Stimulated activated memory B cell treated with anti-CD40 and anti-IgM and Interleukin-4, amounts not matched to agents 10 μg/mL and 1 μg/mL and 100 μg/mL, for 72 hours (primary cell): Measurements from ENCODE around the gene B4GALT2.

Experiments used
- ATAC-seq: fragments of 150-1000 bp; cut with Tn5 transposase; 2 replicates; pipeline ENCODE4 v1.10.0; 2021
- H3K27ac Mint-ChIP-seq: one replicate; pipeline ENCODE4 v1.8.0; 2022; ENCODE audit warnings: mild to moderate bottlenecking, mixed read lengths
- H3K27me3 Mint-ChIP-seq: one replicate; pipeline ENCODE4 v1.8.0; 2022; ENCODE audit warnings: mixed read lengths
- H3K36me3 Mint-ChIP-seq: one replicate; pipeline ENCODE4 v1.8.0; 2022; ENCODE audit warnings: mixed read lengths
- H3K4me1 Mint-ChIP-seq: one replicate; pipeline ENCODE4 v1.8.0; 2022; ENCODE audit warnings: mixed read lengths
- H3K4me3 Mint-ChIP-seq: one replicate; pipeline ENCODE4 v1.8.0; 2022; ENCODE audit warnings: mild to moderate bottlenecking, moderate library complexity, mixed read lengths
- H3K9me3 Mint-ChIP-seq: one replicate; pipeline ENCODE4 v1.8.0; 2022; ENCODE audit warnings: mixed read lengths

Gene B4GALT2

DNA sequence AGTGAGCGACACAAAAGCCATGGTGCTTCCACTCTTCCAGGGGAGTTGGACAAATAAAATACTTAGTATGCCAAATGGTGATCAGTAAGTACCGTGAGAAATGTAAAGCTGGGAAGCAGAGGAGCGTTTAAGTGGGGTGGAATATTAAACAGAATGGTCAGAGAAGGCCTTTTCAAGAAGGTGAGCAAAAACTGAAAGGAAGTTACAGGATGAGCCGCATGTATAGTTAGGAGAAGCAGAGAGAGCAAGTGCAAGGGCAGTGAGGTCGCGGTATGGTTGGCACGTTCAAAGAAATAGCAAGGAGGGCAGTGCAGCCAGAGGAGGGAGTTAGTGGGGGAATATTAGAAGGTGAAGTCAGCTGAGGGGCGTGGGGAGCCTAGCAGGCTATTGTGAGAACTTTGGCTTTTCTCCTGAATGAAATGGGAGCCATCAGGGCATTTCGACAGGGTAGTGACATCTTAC lies 5.0 kb upstream of the B4GALT2 start:
- Mint-ChIP-seq H3K27me3 (no peaks in the 10 kb centered on the region), H3K27ac (peak overlapping the region; percentile 95), H3K9me3 (no peaks in the 10 kb centered on the region), H3K4me1 (peaks cover 73% of the 10 kb centered on the region), H3K4me3 (peak overlapping the region; percentile 92), H3K36me3 (peaks cover 27% of the 10 kb centered on the region)
- no peak for ATAC-seq

DNA sequence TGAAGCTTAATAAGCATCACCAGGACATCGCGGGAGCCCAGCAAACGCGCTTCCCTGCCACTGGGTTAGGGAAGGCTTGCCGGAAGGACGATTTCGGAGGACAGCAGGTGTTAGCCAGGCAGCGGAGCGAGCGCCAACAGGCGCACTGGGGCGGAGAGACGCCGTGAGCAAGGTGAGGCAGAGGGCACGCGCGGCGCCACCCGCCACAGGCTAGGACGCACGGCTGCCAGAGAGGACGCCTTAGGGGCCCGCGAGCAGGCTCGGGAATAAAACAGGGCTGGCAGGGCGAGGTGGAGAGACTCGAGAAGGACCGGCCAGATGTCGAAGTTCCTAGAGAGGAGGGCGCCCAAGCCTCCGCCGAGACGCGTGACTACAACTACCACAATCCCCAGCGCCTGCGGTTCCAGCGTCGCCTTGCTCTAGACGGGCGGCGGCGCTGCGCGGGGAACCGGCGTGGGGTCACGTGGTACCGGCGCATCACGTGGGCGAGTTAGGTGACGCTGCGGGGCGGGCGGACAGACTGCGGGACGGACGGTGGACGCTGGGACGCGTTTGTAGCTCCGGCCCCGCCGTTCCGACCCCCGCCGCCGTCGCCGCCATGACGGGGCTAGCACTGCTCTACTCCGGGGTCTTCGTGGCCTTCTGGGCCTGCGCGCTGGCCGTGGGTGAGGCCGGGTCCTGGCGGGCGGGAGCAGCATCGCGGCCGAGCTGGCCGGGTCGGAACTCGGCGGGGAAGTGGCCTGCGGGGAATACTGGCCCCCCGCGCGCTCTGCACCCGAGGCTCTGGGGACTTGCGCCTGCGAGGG lies 4.4 kb upstream of the B4GALT2 start, which contains the start of gene ATP6V0B:
Gene ATP6V0B (plus strand): TSS at position 518 of the 806 bp plus-strand sequence. CDS start 81 bp downstream, at position 599.
- Mint-ChIP-seq H3K27ac (peak within 1 kb of the TSS; percentile 95), H3K27me3 (no peaks in the 10 kb centered on the region), H3K36me3 (peaks cover 27% of the 10 kb centered on the region), H3K4me1 (peaks cover 68% of the 10 kb centered on the region), H3K9me3 (no peaks in the 10 kb centered on the region), H3K4me3 (peak within 1 kb of the TSS; percentile 92)
- peak; percentile 89 for ATAC-seq

DNA sequence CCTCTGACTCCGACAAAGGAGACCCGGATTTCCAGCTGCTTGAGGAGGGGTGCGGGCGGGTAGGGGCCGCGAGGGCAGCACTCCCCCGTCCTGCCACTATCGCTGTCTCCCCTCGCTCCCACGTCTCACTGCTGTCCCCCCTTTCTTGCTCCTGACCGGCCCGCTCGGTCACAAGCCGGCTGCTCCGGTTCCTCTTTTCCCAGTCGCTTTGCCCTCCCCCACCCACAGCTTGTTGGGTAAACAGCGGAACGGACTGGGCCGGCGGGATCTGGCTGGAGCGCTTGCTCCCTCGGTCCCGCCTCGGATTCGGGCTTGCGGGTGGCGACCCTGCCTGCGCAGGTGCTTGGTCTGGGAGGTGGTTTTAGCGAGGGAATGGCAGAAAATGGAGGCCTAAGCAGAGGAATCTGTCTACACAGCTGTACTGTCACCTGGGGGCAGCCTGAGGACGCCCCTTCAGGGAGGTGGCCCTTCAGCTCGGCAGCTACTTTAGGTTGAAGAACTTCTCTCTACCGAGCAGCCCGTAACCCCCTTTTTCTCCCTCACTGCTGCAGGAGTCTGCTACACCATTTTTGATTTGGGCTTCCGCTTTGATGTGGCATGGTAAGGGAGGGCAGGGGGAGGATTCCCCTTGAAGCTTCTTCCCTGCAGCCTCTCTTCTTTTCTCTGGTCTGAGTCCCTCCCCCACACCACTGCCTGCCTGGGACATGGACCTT lies 3.6 kb upstream of the B4GALT2 start:
- Mint-ChIP-seq H3K9me3 (no peaks in the 10 kb centered on the region), H3K27me3 (no peaks in the 10 kb centered on the region), H3K4me3 (peak overlapping the region; percentile 92), H3K4me1 (peaks cover 66% of the 10 kb centered on the region), H3K27ac (peak overlapping the region; percentile 95), H3K36me3 (peaks cover 27% of the 10 kb centered on the region)
- ATAC-seq = peak; percentile 31

DNA sequence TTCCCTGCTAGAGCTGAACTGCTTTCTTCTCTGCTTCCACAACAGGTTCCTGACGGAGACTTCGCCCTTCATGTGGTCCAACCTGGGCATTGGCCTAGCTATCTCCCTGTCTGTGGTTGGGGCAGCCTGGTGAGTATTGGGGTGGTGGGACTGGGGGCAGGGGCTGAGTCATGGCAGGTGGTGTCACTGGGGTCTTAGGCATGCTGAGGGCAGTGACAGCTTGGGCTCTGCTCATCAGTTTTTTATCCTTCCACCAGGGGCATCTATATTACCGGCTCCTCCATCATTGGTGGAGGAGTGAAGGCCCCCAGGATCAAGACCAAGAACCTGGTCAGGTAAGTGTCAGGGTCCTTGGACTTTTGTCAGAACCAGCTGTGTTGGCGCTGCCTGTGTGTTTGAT lies 3.0 kb upstream of the B4GALT2 start:
- Mint-ChIP-seq H3K9me3 (no peaks in the 10 kb centered on the region), H3K27me3 (no peaks in the 10 kb centered on the region), H3K27ac (peak overlapping the region; percentile 95), H3K4me1 (peaks cover 66% of the 10 kb centered on the region), H3K4me3 (peak overlapping the region; percentile 92), H3K36me3 (peaks cover 27% of the 10 kb centered on the region)
- no peak for ATAC-seq

DNA sequence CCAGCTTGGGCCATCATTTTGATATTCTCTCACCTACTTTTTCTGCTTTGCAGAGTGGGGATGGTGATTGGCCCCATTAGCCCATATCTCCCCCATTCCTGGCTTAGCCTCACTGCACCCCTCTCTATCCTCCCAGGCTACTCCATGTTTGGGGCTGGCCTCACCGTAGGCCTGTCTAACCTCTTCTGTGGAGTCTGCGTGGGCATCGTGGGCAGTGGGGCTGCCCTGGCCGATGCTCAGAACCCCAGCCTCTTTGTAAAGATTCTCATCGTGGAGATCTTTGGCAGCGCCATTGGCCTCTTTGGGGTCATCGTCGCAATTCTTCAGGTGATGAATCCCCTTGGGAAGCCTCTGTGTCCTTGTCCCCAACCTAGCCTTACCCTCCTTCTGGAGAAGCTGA lies 2.1 kb upstream of the B4GALT2 start:
- peak overlapping the region; percentile 95 for H3K27ac Mint-ChIP-seq
- H3K27me3 Mint-ChIP-seq = no peaks in the 10 kb centered on the region
- peak overlapping the region; percentile 15 for H3K4me3 Mint-ChIP-seq

DNA sequence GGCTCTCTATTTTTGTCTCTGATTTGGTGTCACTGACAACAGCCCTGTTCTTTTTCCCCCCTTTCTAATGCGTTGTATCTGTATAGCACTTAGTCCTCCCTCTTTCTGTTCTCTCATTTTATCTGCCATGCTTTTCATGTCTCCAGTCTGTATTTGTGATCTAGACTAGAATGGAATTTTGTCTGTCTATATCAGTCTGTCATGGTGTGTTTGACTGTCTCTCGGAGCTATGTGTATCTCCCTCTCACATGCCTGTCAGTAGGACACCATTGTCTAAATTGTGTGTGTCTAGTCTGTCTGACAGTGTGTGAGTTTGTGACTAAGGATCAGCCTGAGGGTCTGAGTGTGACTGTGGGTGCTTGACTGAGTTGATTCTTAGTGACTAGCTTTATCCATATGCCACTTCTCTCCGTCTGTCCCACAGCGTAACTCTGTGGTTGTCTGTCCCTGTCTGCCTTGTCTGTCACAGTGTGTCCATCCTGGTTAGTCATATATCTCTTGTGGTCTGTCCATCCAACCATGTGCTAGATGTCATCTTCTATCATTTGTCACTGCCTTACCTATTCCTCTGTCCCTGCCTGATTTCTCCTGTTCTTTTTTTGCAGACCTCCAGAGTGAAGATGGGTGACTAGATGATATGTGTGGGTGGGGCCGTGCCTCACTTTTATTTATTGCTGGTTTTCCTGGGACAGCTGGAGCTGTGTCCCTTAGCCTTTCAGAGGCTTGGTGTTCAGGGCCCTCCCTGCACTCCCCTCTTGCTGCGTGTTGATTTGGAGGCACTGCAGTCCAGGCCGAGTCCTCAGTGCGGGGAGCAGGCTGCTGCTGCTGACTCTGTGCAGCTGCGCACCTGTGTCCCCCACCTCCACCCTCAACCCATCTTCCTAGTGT lies 1.4 kb upstream of the B4GALT2 start:
- ATAC-seq = no peak

More for the DNA sequence above, 2.1 kb upstream of the B4GALT2 start:
- no peak for ATAC-seq
- H3K9me3 Mint-ChIP-seq = no peaks in the 10 kb centered on the region
- peaks cover 62% of the 10 kb centered on the region for H3K4me1 Mint-ChIP-seq
- H3K36me3 Mint-ChIP-seq = peaks cover 27% of the 10 kb centered on the region

DNA sequence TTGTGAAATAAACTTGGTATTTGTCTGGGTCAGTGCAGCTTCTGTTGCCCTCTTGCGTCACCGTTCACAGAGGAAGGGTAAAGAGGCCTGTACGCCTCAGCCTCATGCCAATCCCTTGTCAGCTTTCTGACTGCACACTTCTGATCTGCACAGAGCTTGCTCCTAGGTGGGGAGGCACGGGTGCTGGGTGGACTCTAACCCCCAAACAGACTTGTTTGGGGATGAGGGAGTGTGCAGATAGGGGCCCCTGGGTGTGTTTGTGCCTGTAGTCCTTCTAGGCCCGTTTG lies 803 bp upstream of the B4GALT2 start:
- Mint-ChIP-seq H3K27ac (peak overlapping the region; percentile 95), H3K27me3 (no peaks in the 10 kb centered on the region), H3K9me3 (no peaks in the 10 kb centered on the region), H3K4me3 (peak overlapping the region; percentile 60), H3K36me3 (peaks cover 35% of the 10 kb centered on the region), H3K4me1 (peaks cover 61% of the 10 kb centered on the region)
- no peak for ATAC-seq

More for the DNA sequence above, 1.4 kb upstream of the B4GALT2 start:
- Mint-ChIP-seq H3K4me1 (peaks cover 62% of the 10 kb centered on the region), H3K27ac (peak overlapping the region; percentile 95), H3K27me3 (no peaks in the 10 kb centered on the region), H3K4me3 (peak overlapping the region; percentile 15), H3K9me3 (no peaks in the 10 kb centered on the region), H3K36me3 (peaks cover 30% of the 10 kb centered on the region)

DNA sequence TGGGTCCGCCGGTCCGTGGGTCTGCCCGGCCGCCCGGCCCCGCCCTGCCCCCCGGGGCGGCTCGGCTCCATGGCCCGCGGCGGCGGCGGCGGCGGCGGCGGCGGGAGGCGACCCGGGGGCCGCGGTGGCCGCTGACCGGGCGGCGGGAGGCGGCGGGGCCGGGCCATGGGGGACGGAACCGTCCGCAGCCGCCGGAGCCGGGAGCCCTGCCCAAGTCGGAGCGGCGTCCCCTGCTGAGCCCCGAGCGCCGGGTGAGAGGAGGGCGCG lies 184 bp downstream of the B4GALT2 start:
- no peaks in the 10 kb centered on the region for H3K9me3 Mint-ChIP-seq
- H3K4me3 Mint-ChIP-seq = no peak overlapping the region
- H3K27me3 Mint-ChIP-seq = no peaks in the 10 kb centered on the region
- no peak for ATAC-seq
- peaks cover 51% of the 10 kb centered on the region for H3K4me1 Mint-ChIP-seq
- no peak overlapping the region for H3K27ac Mint-ChIP-seq
- peaks cover 39% of the 10 kb centered on the region for H3K36me3 Mint-ChIP-seq

DNA sequence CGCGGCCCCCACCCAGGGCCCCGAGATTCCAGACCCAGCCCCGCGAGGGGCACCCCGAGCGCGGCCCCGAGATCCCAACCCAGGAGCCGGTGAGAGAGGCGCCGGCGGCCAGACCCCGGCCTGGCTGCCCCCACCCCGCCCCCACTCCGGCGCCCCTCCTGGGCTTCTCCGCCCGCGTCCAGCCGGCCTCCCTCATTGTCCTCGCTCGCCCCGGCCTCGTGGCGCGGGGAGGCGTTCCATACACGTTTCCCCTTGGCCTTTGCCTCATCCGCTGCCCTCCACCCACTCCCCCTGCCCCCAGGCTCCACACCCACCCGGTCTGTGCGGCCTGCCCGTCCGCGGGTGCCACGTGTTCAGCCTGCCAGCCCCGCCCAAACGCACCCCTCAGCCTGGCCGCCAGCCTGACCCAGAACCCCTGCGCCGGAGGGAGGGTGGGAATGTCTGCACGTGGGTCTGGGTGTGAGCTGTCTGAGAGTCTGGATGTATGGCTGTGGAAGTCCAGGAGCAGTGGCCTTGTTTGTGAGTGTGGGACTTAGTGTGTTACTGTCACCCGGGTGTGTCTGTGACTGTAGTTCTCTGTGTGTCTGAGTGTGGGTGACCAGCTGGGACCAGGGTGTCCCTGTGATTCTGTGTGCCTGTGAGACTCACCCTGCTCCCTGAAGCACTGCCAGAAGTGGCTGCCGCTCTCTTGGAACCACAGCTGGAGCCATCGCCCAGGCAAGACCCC lies 681 bp downstream of the B4GALT2 start:
- H3K36me3 Mint-ChIP-seq = peaks cover 42% of the 10 kb centered on the region
- H3K27me3 Mint-ChIP-seq = no peaks in the 10 kb centered on the region
- H3K4me3 Mint-ChIP-seq = peak overlapping the region; percentile 82
- no peaks in the 10 kb centered on the region for H3K9me3 Mint-ChIP-seq
- peak; percentile 26 for ATAC-seq
- H3K27ac Mint-ChIP-seq = peak overlapping the region; percentile 10
- peaks cover 47% of the 10 kb centered on the region for H3K4me1 Mint-ChIP-seq

DNA sequence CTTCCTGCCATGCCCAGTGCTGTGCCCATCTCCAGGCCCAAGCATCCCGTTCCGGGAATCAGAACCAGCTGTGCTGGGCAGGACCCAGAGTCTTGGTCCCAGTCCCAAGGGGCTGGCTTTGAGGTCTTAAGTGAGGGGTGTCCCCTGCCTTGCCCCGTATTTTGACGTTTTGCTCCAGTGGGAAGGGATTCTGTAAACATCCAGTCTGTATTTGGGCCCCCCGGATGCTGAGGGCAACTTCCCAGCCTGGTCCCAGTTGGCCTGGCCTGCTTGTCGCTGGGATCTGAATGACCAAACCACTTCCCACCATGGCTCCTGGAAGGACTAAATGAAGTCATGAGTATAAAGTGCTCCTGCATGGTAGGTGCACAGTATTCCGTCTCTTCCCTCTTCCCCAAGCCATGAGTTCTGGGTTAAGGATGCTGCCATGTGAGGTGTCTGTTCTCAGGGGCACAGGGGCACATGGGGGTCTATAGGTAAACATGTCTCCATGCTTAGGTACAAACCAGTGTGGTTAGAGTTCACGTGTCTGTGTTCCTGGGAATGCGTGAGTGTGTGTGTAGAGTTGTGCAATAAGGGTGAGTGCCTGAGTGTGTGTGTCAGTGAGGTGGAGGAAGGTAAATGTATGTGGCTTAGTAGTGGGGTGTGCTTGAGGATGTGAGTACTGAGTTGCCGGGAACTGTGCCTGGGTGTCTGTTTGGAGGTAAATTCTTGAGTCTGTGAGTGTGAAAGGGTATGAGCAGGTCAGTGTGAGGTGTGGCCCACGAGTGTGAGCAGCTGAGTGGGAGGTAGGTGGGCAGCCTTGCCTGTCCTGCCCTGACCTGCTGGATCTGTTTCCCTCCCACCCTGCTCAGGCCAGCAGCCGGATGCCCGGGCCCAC lies 1.5 kb downstream of the B4GALT2 start:
- H3K27me3 Mint-ChIP-seq = no peaks in the 10 kb centered on the region
- ATAC-seq = no peak
- peaks cover 46% of the 10 kb centered on the region for H3K4me1 Mint-ChIP-seq
- peak overlapping the region; percentile 10 for H3K27ac Mint-ChIP-seq
- peaks cover 44% of the 10 kb centered on the region for H3K36me3 Mint-ChIP-seq
- no peaks in the 10 kb centered on the region for H3K9me3 Mint-ChIP-seq
- H3K4me3 Mint-ChIP-seq = peak overlapping the region; percentile 82

DNA sequence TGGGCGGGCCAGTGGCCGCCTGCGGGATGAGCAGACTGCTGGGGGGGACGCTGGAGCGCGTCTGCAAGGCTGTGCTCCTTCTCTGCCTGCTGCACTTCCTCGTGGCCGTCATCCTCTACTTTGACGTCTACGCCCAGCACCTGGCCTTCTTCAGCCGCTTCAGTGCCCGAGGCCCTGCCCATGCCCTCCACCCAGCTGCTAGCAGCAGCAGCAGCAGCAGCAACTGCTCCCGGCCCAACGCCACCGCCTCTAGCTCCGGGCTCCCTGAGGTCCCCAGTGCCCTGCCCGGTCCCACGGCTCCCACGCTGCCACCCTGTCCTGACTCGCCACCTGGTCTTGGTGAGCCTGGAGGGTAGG lies 2.1 kb downstream of the B4GALT2 start:
- peaks cover 40% of the 10 kb centered on the region for H3K4me1 Mint-ChIP-seq
- H3K27ac Mint-ChIP-seq = no peak overlapping the region
- H3K9me3 Mint-ChIP-seq = no peaks in the 10 kb centered on the region
- H3K4me3 Mint-ChIP-seq = no peak overlapping the region
- no peaks in the 10 kb centered on the region for H3K27me3 Mint-ChIP-seq
- no peak for ATAC-seq
- peaks cover 47% of the 10 kb centered on the region for H3K36me3 Mint-ChIP-seq

DNA sequence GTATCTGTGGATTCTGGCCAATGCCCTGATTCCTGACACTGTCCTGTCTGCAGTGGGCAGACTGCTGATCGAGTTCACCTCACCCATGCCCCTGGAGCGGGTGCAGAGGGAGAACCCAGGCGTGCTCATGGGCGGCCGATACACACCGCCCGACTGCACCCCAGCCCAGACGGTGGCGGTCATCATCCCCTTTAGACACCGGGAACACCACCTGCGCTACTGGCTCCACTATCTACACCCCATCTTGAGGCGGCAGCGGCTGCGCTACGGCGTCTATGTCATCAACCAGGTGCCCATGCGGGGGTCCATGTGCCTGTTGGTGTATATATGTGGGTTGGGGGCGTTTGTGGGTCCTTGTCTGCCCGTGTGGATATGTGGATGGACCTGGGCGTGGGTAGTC lies 2.6 kb downstream of the B4GALT2 start:
- Mint-ChIP-seq H3K9me3 (no peaks in the 10 kb centered on the region), H3K4me1 (peaks cover 35% of the 10 kb centered on the region), H3K4me3 (no peak overlapping the region), H3K27me3 (no peaks in the 10 kb centered on the region), H3K36me3 (peaks cover 42% of the 10 kb centered on the region), H3K27ac (no peak overlapping the region)
- ATAC-seq = no peak

DNA sequence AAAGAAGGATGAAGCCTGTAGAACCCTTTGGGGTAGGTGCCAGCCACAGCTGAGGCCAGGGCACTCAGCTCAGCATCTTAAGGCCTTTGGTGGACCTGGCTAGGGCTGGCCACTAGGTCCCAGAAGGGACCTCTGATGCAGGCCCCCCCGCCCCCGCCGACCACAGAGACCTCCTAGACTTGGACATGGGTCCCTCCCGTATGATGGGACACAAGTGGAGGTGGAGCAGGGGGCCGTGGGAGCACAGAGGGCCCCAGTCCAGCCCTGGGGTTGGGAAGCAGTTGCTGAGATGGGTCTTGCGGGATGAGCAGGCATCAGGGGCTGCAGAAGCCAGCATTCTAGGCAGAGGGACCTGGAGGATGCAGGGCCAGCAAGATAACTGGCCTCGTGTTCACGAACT lies 3.2 kb downstream of the B4GALT2 start:
- no peak for ATAC-seq
- peaks cover 36% of the 10 kb centered on the region for H3K36me3 Mint-ChIP-seq
- H3K4me1 Mint-ChIP-seq = peaks cover 29% of the 10 kb centered on the region
- H3K4me3 Mint-ChIP-seq = no peak overlapping the region
- no peaks in the 10 kb centered on the region for H3K9me3 Mint-ChIP-seq
- no peak overlapping the region for H3K27ac Mint-ChIP-seq
- H3K27me3 Mint-ChIP-seq = no peaks in the 10 kb centered on the region

DNA sequence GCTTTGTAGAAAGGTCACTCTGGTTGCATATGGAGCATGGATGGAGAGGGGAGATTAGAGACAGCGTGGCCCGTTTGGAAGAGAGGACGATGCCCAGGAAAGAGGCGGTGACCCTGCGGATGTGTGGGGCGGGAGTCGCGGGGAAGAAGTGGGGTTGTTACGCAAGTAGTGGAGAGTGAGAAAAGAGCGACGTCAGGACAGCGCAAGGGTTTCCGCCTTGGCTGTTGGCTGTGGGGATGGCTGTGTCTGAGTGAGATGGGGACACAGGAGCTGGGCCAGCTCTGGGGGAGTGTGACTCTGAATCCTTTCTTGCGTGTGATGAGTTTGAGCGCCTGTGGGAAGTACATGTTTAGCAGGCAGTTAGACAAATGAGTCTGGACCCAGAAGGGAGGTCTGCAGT lies 3.8 kb downstream of the B4GALT2 start:
- Mint-ChIP-seq H3K4me1 (peaks cover 23% of the 10 kb centered on the region), H3K27me3 (no peaks in the 10 kb centered on the region), H3K27ac (no peak overlapping the region), H3K36me3 (peaks cover 30% of the 10 kb centered on the region), H3K9me3 (no peaks in the 10 kb centered on the region), H3K4me3 (no peak overlapping the region)
- no peak for ATAC-seq
